Measurements from ENCODE around the gene ITGB5.
"Not testable (repeated sequence)": the region's sequence is repeated elsewhere in the genome, so short reads cannot be mapped to it uniquely, and the experiment has no call there.

ITGB5 gene

DNA sequence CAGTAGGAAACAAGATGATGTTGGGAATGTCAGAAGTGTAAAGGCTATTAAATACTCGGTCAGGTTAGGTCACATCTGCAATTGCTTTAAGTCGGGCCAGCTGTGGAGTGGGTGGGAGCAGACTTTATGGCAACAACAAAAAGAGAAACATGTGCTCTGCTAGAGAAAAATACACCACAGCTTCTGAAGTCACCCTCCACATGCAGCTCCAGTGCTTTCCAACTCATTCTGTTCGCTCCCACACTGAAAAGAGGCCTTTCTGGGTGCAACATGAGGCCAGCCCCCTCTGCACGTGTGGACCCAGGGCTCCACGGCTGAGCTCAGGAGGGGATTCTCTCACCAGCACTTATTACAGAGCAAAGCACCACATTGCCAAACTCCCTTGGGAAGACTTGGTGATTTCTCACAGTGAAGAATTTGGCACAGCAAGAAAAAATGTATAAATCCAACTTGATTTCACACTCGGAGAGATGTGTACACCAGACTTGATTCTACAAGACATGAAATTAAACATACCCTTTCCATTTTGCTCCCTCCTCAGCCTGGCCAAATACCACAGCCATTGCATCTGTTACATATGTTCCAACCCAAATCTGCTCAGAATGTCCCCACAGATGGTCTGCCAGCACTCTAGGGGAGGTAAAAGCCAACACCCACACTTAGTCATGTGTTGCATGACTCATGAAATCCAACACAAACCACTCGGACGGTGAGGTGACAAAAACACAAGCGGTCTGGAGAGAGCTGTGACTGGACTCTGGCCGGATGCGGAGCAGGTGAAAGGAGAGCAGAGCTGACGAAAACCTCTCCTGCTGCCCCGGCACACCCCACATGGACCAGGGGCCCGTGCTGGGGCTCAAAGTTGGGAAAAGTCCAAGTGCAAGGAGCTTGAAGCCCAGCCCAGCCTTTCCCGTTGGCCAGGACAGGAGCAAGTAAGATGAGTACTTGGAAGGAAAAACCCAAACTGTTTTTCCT, 74.6 kb downstream of the ITGB5 start:
- DNase-seq: no peak

DNA sequence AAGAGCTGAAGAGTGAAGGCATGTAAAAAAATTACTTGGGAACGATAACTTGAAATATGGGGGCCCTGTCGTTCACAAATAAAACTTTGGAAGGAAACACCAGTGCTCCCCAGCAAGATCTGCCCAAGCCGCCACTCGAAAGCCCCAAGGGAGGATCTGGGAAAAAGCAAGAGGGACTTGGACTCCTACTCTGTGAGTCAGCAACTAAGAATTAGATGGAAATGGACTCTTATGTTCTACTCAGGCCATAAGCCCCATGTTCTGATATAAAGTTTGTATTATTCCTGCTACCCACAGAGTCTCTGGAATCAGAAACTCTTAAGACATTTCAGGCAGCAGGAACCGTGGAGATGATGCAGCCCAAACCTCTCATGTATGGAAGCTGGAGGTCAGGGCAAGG, 75.7 kb downstream of the ITGB5 start:
- no peak for DNase-seq

DNA sequence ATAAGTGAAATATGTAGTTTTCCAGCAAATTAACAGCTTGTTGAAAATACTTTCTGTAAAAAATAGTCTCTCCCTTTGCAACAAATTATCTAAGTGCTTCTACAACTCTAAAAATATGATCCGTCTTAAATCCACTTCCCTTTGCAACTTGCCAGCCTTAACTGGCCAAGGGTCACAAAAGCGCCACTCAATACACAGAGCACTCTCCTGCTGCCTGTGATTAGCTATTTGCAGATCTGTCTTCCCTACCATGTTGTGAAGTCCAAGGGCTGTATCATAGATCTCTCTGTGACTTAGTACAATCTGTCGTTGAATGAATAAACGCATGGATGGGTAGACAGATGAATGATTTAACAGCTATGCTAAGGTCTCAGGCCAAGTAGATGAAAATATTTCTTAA, 76.2 kb downstream of the ITGB5 start:
- no peak for DNase-seq

DNA sequence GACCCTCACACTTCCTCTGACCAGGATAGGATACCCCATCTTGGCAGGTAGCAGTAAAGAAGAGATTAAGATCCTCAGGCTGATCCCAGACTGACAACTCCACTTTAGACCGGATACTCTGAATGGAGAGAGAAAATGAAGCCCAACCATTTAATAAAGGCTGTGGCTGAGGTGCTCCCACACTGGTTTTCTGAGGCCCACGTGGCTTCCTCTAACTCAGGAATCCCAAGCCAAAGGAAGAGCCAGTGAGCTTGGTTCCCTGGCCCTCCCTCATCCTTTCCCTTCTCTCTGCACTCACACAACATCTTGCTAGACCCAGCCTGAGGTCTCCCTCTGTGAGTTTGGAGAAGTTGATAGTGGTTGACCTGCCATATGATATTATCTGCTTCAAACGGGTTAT, 78.1 kb downstream of the ITGB5 start:
- no peak for DNase-seq

DNA sequence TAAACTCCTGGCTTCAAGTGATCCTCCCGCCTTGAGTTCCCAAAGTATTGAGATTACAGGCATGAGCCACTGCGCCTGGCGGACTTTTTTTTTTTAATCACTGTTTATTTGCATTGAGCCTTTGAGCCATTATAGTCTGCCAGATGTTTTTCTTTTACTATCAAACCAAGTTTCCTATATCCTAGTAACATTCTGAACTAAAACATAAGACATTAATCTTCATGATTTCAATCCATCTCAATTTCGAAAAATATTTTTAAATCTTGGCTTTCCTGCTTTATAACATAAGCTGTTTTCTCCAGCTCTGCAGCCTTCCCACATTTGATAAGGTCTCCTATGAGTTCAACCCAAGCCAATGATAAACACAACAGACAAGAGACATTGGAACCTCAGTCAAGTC, 81.5 kb downstream of the ITGB5 start:
- DNase-seq: no peak

DNA sequence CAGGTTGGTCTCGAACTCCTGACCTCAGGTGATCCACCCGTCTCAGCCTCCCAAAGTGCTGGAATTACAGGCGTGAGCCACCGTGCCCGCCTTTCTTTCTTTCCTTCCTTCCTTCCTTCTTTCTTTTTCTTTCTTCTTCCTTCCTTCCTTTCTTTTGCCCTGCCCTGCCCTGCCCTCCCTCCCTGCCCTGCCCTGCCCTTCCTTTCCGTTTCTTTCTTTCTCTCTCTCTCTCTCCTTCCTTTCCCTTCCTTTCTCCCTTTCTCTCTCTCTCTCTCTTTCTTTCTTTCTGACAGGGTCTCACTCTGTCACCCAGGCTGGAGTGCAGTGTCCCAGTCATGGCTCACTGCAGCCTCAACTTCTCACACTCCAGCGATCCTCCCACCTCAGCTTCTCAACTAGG, 82.3 kb downstream of the ITGB5 start:
- no peak for DNase-seq

DNA sequence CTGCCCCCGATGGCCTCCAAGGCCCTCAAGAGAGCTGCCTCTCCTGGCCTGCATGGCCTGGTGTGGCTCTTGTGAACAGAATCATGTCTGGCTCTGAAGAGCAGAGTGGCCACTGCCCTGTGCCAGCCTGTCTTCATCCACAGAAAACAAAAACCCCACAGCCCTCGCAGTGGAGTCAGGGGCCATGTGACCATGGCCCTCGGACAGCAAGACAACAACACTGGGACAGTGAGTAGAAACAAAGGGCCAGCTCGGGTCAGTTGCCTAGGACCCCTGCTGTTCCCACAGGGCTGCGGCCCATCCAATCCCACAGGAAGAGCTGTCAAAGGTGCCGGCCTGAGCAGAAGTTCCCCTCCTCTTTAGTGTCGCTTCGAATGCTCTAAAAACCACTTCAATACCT, 84.5 kb downstream of the ITGB5 start:
- DNase-seq: no peak

DNA sequence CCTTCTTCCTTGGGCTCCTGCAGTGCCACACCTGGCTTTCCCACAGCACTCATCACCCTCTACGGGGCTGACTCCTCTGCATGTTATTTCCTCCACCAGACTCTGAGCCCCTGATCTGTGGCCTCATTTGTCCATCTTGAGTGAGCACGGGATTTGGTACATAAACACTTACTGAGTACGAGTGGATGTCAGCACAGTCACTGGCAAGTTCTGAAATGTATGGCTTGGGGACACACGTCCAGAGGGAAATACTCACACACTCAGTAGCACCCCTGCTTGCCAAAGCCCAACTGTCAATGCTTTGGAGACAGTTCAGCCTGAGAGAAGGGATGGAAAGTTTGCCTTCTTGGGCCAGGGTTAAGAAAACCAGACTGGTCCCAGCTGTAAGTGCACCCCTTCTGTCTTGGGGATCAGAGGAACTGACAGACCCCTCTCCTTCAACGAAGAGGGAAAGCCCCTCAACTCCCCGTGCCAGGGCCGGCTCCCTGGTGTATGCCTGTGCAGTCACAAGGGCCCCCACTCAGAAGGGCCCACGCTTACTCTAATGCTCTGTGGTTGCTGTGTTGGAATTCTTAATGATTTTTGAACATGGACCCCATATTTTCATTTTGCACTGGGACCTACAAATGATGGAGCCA, 85.0 kb downstream of the ITGB5 start:
- DNase-seq: no peak

DNA sequence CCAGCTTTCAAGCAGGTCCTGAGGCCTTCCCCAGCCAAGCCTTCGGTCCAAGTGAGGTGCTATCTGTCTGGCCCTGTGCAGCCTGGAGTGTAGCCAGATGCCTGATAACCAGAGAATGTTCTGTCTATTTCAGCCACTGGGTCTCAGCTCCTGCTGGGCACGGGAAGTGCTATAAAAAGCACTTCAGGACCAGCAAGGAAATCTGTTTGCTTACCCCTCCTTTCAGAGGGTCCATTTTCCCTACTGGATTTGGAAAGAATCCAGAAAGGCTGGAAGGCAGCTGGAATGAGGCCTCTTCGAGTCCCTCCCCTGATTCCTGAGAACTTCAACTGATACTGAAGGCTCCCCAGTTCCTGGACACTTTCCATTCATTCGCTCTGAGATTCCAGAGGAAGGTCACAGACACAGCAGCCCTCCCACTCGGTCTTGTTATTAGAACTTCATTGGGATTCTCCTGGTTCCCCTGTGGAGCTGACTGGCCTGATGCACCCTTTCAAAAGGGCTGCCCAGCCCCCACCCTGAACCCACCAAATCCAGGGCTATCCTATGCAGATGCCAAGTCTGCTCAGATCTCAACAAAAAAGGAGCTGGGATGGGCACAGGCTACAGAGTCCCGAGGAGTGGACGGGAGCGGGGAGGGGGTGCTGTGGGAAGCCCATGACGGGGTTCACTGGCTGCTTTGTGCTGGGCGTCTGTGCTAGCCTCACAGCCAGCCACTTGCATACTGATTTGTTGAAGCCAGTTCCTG, 86.5 kb downstream of the ITGB5 start:
- DNase-seq: no peak

DNA sequence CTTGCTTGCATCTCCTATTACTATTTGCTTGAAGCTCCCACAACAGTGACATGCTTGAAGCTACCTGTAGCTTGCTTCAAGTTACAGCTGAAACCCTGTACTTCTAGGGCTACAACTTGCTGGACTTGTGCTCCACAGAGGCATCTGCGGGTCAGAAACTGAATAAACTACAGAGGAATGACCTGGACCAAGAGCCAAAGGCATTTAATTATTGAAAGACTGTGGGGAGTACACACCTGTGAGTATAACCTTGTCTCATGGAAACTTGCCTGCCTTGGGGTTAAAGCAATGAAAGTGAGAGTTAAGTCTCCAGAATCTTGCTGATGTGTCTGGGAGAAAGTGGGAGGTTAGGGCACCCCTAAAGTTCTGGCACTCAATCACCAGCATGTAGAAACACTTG, 87.1 kb downstream of the ITGB5 start:
- DNase-seq: no peak

DNA sequence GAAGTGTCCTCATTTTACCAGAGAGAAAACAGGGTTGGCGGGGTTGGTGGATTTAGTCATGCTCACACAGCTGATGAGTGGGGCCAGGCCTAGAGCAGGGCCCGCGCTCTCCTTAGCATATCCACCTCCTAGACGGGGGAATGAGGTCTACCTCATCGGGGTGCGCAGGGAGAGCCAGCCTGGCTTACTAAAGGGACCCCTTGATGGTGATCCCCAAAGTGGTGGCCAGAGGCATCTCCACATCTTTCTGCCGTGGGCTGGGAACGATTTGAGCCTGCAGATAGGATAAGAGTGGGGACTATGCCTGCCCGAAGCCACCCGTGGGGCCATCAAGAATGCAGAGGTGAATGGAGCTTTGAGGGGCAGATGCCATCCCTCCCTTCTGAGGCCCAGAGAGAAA, 87.5 kb downstream of the ITGB5 start:
- no peak for DNase-seq

DNA sequence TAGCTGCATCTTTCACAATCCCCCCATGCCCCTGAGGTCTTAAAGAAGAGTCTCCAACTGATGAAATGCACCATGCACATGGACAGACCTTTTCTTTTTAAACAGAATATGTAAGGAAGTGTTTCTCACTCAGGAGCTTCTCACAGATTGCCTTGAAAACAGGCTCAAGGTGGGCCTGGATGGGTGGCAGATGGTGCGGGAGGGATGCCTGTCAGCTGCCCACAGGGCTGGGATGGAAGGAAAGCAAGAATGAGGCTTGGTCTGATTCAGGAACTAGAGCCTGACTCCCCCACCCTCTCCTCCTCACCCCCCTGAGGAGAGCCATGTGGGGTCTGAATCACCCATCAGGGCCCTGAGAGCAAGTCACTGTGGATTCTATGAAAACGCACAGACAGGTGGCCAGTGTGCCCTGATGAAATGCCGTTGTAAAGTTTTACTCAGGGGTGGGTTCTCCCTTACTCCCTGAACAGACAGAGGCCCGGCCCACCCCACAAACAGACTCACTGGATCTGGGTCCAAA, 89.7 kb downstream of the ITGB5 start:
- no peak for DNase-seq

DNA sequence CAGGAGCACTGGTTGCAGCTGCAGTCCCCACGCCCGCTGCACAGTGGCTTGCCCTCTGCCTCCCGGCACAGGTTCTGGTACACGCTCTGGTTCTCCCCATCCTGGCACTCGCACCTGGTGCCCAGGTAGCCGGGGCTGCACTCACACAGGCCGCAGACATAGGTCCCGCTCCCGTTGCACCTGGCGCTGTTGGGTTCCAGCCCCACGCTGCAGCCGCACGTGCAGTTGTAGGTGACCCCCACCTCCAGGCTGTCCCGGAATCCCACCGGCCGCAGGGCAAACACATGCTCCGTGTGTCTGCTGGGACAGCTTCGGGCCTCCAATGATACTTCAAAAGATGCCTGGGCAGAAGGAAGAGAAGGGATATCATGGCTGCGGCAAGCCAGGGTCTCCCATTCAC, 90.7 kb downstream of the ITGB5 start:
- DNase-seq: no peak

DNA sequence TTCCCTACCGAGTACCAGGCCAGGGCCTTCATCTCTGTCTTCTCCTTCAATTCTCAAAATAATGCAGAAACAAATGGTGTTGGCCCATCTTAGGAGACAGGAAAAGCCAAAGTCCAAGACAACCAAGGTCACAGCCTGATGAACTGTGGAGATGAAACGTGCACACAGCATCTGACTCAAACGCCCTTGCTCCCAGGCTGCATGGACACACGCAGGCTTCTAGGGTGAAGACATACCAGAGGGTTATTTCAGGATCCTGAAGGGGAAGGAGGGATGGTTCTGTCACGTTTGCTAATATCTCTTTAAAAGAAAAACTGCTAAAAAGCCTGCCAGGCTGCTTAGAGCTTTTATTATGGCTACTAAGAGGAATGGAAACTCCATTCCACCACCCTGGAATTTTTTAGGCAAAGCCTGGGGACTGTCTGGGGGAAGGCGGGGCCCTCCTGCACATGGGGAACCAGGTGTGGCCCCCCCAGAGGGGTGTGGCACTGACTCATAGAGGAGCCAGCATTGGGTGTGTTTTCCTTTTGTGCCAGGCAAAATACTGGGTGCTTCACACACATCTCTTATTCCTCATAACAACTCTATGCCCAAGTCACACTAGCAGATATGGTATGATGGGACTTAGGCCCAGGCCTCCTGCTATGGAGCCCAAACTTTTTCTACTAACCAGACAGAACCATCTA, 94.0 kb downstream of the ITGB5 start:
- no peak for DNase-seq

DNA sequence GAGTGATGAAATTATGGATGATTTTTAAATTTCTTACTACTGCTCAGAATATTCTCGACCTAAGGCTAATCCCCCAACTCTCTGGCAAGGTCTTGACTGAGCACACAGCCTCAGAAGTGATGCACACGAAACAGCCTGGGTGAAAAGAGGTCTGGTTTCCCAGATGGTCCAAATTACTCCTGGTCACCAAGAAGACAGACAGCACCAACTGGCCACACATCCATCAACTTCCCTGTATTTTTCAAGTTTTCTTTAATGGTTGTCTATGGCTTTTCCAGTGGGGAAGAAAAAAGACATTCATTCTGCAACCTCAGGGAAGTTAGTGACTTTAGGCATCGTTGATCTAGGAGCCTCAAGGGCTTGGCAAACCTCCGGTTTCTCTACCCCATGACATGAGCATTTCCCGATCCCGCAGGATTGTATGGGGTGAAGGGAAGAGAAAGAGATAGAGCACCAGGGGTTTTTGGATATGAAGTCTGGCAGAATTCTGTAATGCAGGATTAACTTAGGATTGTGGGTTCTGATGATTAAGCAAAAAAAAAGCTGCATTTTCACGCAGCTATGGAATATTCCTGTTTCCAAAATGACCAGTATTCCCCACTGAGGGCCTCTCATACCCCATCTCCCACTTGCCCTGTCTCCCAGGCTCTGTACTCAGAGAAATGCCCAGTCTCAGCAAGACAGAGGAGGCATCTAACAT, 94.7 kb downstream of the ITGB5 start:
- DNase-seq: no peak

DNA sequence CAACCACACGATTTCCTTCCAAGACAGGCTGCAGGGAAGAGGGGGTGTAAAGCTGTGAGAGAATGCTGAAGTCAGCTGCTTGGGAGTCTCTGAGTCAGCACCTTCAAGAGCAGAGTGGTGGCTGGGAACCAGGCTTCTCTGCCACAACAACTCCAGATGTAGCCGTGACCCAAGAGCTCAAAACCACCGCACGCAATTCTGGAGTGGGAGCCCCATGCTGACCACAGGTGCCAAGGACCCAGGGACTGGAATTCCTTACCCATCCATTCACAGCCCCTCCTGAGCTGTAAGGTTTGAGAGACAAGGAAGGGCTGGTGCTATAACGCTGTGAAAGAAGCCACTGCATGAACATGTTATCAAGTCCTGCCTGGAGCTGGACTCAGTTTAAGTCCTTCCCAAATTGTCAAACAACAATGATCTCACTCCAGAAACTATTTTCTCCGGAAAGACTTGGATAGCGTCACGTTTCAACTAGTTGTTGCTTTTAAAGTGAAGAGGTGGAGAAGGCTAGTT, 95.5 kb downstream of the ITGB5 start:
- no peak for DNase-seq

DNA sequence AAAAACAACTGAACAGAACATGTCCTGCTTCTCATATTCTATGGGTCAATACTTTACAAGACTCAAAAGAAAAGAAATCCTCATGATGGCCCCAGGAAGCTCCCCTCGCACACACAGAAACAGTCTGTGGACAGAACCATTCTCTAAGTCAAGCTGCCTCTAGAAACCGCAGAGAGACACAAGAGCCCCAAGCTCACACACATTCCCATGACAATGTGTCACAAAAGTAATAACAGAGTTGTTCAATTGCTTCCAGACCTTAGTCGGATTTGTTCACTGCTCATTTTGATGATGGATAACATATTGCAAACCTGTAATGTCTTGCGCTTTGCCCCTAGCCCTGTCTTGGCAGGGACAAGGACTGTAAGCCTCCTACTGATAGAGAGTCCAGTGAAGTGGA, 96.0 kb downstream of the ITGB5 start:
- DNase-seq: no peak

DNA sequence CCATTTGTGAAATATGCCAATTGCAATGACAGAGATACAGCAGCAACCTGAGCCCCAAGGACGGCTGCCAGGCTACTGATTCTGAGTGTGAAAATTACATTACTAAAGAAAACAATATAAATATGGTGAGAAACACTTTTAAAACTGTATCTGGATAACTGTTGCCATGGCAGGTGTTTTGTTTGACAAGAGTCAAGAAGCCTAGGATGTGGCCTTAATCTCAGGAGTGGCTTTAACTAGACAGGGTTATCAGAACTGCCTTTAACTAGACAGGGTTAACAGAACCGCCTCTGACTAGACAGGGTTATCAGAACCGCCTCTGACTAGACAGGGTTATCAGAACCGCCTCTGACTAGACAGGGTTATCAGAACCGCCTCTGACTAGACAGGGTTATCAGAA, 98.1 kb downstream of the ITGB5 start:
- not testable (repeated sequence) for DNase-seq

DNA sequence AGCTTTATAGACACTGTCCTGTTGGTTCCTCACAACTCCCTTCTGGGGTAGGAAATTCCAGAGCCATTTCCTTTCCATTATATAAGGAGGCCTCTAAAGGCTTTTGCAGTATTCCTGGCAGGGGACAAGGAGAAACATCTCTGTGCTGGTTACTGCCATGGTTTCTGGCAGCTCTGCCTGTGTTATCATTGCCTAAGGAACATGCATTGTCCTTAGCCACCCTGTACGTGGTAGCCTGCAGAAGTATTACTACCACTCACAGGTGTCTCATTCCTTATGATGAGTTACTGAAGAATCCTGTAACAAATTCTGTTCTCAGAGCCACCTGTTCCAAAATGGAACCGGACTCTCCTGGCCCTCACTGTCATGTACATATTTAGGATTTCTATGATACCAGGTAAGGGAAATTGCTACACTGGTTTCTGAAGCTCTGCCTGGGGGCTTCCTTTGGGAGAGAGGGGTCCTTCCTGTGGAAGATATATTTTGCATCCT, 98.9 kb downstream of the ITGB5 start:
- DNase-seq: no peak

DNA sequence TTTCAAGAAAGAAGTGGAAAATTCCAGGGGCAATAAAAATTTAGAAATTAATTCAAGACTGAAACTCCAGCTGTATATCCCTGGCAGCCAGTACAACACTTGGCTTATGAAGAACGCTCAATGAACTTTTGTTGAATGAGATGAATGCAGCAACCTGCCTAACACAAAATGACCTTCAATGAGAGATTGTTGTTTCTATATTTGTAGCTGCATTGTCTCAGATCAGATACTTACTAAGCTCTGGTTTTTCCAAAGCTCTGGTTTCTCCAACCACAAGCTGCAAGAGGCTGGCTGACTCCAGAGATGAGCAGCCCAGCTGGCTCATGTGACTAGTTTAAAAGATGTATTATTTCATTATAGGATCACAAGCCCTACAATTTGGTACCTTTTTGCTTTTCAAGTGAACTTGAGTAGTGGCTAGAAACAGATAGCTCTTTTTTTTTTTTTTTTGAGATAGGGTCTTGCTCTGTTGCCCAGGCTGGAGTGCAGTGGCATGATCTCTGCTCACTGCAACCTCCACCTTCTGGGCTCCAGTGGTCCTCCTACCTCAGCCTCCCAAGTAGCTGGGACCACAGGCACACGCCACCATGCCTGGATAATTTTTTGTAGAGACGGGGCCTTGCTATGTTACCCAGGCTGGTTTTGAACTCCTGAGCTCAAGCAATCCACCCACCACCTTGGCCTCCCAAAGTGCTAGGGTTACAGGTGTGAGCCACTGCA, 99.5 kb downstream of the ITGB5 start:
- DNase-seq: no peak

Data from NCI-H526 (cell line).